Loucy (cell line): Measurements from ENCODE around the gene DNAH7.
A peak's percentile ranks its signal among the peaks of the same experiment; 100 is the strongest.

Experiments used
- H2AFZ ChIP-seq: fragments of 200-600 bp; sonication (generic); 2 replicates; pipeline ENCODE4 v1.6.0; 2016; ENCODE audit warnings: antibody characterized with exemption, mild to moderate bottlenecking, low read length, moderate library complexity
- H3F3A ChIP-seq: fragments of 200-600 bp; 2 replicates; pipeline ENCODE4 v1.6.0; 2016; ENCODE audit warnings: antibody characterized with exemption, low read depth, mild to moderate bottlenecking
- H3K27me3 ChIP-seq: fragments of 200-600 bp; sonication (generic); 2 replicates; pipeline ENCODE4 v1.6.1; 2014; ENCODE audit warnings: low read length, mild to moderate bottlenecking; ENCODE audit not compliant: insufficient read depth, poor library complexity, severe bottlenecking
- H3K36me3 ChIP-seq: fragments of 200-600 bp; sonication (generic); 2 replicates; pipeline ENCODE4 v1.6.1; 2016; ENCODE audit warnings: low read length; ENCODE audit not compliant: insufficient read depth
- H3K4me1 ChIP-seq: fragments of 200-600 bp; sonication (generic); 2 replicates; pipeline ENCODE4 v1.5.1; 2014; ENCODE audit warnings: low read length, mild to moderate bottlenecking; ENCODE audit not compliant: insufficient read depth, poor library complexity, severe bottlenecking
- H3K4me2 ChIP-seq: fragments of 200-600 bp; sonication (generic); 2 replicates; pipeline ENCODE4 v1.6.0; 2014; ENCODE audit warnings: antibody characterized with exemption, low read length, low read depth, mild to moderate bottlenecking; ENCODE audit not compliant: poor library complexity, severe bottlenecking
- H3K4me3 ChIP-seq: fragments of 200-600 bp; sonication (generic); 2 replicates; pipeline ENCODE4 v1.5.1; 2014; ENCODE audit warnings: low read length, mild to moderate bottlenecking, mixed read lengths; ENCODE audit not compliant: poor library complexity, severe bottlenecking
- H3K79me2 ChIP-seq: fragments of 200-600 bp; sonication (generic); 2 replicates; pipeline ENCODE4 v1.6.1; 2014; ENCODE audit warnings: low read length; ENCODE audit not compliant: insufficient read depth
- H3K9ac ChIP-seq: fragments of 200-600 bp; sonication (generic); 2 replicates; pipeline ENCODE4 v1.6.0; 2014; ENCODE audit warnings: mild to moderate bottlenecking, low read depth, low read length, moderate library complexity; ENCODE audit not compliant: poor library complexity, severe bottlenecking
- H3K9me2 ChIP-seq: fragments of 200-600 bp; sonication (generic); replicated peaks from 2 replicates; pipeline ENCODE4 v1.6.1; 2016; ENCODE audit warnings: low read depth, low read length, mixed read lengths
- H3K9me3 ChIP-seq: fragments of 200-600 bp; sonication (generic); 2 replicates; pipeline ENCODE4 v1.6.1; 2014; ENCODE audit warnings: mild to moderate bottlenecking, antibody characterized with exemption, low read length, low read depth; ENCODE audit not compliant: insufficient read depth
- H4K20me1 ChIP-seq: fragments of 200-600 bp; sonication (generic); 2 replicates; pipeline ENCODE4 v1.6.0; 2014; ENCODE audit warnings: antibody characterized with exemption, low read length, mild to moderate bottlenecking; ENCODE audit not compliant: insufficient read depth, poor library complexity, severe bottlenecking
- CTCF ChIP-seq: fragments of 200-600 bp; sonication (generic); conservative IDR thresholded peaks from 2 replicates; pipeline ENCODE4 v1.5.1; 2014; ENCODE audit warnings: mild to moderate bottlenecking, antibody characterized with exemption, low read length
- EZH2phosphoT487 ChIP-seq: fragments of 200-600 bp; IDR thresholded peaks from 2 replicates; pipeline ENCODE4 v1.6.1; 2018; ENCODE audit warnings: antibody characterized with exemption, mild to moderate bottlenecking, moderate library complexity, borderline replicate concordance

Gene DNAH7

GRCh38 chr2:195842932-195843331 lies 225.7 kb downstream of the DNAH7 start:
- no peak overlapping the region for H3K9ac ChIP-seq
- H3K4me2 ChIP-seq = peak overlapping the region; percentile 43
- H2AFZ ChIP-seq = peak overlapping the region; percentile 91
- H3K4me1 ChIP-seq = peaks cover 5% of the 10 kb centered on the region
- TF ChIP-seq EZH2phosphoT487 (no peak), CTCF (no peak)
- no peaks in the 10 kb centered on the region for H3F3A ChIP-seq
- H3K9me2 ChIP-seq = no peaks in the 10 kb centered on the region
- H3K79me2 ChIP-seq = no peaks in the 10 kb centered on the region
- no peaks in the 10 kb centered on the region for H4K20me1 ChIP-seq
- H3K36me3 ChIP-seq = no peaks in the 10 kb centered on the region
- H3K9me3 ChIP-seq = no peaks in the 10 kb centered on the region
- H3K4me3 ChIP-seq = peak overlapping the region; percentile 54
- no peaks in the 10 kb centered on the region for H3K27me3 ChIP-seq

- Histone ChIP-seq H4K20me1 (no peaks in the 10 kb centered on the region), H3K4me1 (peaks cover 5% of the 10 kb centered on the region), H3K9me3 (no peaks in the 10 kb centered on the region), H3K9ac (no peak overlapping the region), H3K9me2 (no peaks in the 10 kb centered on the region), H3K4me2 (no peak overlapping the region), H3K27me3 (no peaks in the 10 kb centered on the region), H2AFZ (no peak overlapping the region), H3K4me3 (no peak overlapping the region), H3F3A (no peaks in the 10 kb centered on the region), H3K79me2 (no peaks in the 10 kb centered on the region), H3K36me3 (no peaks in the 10 kb centered on the region)
- TF ChIP-seq CTCF = no peak
- TF ChIP-seq EZH2phosphoT487 = no peak
Observed at GRCh38 chr2:195838002-195838401, 230.6 kb downstream of the DNAH7 start.

GRCh38 chr2:195836002-195836401 lies 232.6 kb downstream of the DNAH7 start:
- Histone ChIP-seq H3F3A (no peaks in the 10 kb centered on the region), H3K4me2 (no peak overlapping the region), H3K4me1 (peaks cover 8% of the 10 kb centered on the region), H3K9ac (no peak overlapping the region), H3K9me3 (no peaks in the 10 kb centered on the region), H3K27me3 (no peaks in the 10 kb centered on the region), H3K36me3 (no peaks in the 10 kb centered on the region), H4K20me1 (no peaks in the 10 kb centered on the region), H3K79me2 (no peaks in the 10 kb centered on the region), H2AFZ (no peak overlapping the region), H3K9me2 (no peaks in the 10 kb centered on the region), H3K4me3 (no peak overlapping the region)
- TF ChIP-seq CTCF = no peak
- no peak for TF ChIP-seq EZH2phosphoT487
